Activated CD8-positive, alpha-beta memory T cell treated with anti-CD3 and anti-CD28 coated beads for 24 hours (primary cell): ENCODE measurements around the gene HIPK2.
A peak's percentile ranks its signal among the peaks of the same experiment; 100 is the strongest.

Experiments
- DNase-seq: peaks from one replicate; pipeline ENCODE4 v3.0.0-alpha.2; 2020

The HIPK2 gene

DNA sequence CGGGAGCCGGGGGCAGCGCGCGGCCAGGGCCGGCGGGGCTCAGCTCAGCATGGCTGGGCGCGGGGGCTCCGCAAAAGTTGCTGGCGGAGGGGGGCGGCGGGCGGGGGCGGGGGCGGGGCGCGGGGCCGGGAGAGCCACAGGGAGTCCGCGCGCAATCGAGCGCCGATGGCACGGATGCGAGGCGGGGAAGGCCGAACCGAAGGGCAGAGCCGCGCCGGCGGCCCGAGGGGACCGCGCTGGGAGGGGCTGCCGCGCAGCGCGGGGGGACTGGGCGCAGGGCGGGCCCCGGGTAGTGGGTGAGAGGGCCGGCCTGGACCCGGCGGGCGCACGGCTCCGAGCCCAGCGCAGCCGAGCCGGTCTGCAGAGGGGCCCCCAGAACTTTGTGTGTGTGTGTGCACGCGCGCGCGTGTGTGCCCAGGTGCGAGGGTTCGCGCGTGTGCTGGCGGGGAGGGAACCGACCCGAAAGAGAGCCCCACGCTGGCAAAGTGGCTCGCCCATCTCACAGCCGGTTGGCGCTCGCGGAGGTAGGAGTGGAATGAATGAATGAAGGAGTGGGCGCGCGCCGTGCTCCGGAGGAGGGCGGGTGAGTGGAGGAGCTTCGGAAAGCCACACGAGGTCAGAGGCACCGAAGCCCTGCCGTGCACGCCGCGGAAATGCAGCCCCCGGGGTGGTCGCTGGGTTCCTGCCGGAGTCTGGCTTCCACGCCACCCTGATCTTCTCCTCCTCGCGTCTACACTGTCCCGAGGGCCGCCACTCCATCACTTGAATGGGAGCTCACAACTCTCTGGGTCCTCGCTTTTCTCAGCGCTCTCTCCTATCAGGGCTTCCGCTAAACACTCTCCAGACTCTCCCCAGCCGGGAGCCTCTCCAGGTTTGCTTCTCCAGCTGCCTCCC, at the start of gene HIPK2:
TSS of gene HIPK2 (minus strand) at position 51 of the 894 bp plus-strand sequence. CDS start 375 bp downstream, outside the sequence.
- DNase-seq = peak; percentile 88

GRCh38 chr7:139827042-139827441, 49.2 kb upstream of the HIPK2 start:
- DNase-seq = peak; percentile 54

GRCh38 chr7:139825666-139826290, 48.0 kb upstream of the HIPK2 start:
- peak; percentile 28 for DNase-seq

- peak; percentile 21 for DNase-seq
Observed at GRCh38 chr7:139823959-139824521, 46.2 kb upstream of the HIPK2 start.

GRCh38 chr7:139822855-139823254, 45.1 kb upstream of the HIPK2 start:
- DNase-seq = peak; percentile 13

GRCh38 chr7:139821349-139822105, 43.7 kb upstream of the HIPK2 start:
- peak; percentile 38 for DNase-seq

DNA sequence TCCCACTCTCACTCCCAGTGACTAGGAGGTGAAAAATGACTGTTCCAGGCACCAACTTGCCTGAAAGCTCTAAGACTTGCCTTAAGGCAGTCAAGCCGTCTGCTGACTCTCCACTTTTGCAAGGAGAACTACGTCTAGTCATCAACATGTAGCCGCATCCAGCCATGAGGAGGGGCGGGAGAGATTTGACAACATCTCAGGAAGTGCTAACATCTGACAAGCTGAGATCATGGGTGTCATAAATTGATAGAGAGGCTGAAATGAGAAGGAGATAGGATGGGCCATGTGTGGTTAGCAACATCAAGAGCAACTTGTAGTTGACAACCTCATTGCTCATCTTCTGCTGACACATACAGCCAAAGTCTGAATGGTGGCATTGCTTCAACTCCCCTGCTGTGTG, 42.3 kb upstream of the HIPK2 start:
- DNase-seq = peak; percentile 48

DNA sequence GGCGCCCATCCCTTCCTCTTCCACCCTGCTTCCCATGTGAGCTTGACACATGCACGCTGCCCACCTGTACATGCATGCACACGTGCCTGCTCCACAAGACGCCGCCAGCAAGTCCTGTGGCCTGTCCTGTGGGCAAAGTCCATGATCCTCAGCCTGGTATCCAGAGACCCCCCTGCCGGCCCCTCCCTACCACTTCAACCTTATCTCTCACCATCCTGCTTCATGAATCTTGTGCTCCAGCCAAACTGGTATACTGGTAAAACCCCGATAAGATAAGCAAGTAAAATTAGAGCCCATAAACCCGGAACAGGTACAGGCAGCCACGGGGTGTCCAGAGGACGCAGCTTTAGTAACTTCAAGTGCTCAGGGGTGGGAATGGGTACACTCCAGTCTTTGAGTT, 39.5 kb upstream of the HIPK2 start:
- DNase-seq = peak; percentile 42

DNA sequence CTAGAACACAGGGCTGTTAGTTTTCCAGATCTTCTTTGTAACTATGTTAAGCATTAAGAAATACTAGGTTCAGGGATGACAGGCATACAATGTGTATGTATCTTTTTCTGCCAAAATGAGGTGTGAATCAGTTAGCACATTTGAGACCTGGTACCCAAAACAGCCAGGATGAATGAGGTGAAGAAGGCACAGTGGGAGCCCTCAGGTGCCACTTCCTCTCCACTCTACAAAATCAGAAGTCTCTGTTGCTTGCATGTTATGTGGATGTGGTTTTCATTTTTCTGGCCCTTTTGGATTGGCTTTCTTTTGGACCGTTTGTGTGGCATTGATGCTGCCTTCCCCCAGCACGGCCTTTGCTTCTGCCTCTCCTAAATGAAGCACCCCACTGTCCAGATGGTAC, 35.9 kb upstream of the HIPK2 start:
- DNase-seq = peak; percentile 28

DNA sequence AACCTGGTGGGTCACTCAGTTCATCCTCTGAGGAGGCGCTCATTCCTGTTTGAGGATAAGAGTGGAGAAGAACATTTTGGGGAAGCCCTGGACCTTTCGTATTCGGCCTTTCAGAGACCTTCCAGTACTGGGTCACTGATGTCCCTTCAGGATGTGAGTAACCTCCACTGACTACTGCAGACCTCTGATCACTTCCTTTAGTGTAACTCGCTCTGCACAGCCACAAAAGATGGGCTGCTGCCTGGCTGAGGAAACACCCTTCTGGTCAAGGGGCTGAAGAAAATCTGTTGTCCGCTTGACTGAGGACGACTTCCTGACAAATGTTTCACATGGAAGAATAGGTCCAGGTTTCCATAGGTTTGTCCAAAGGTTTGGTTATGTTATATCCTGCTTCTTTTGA, 35.4 kb upstream of the HIPK2 start:
- peak; percentile 26 for DNase-seq

DNA sequence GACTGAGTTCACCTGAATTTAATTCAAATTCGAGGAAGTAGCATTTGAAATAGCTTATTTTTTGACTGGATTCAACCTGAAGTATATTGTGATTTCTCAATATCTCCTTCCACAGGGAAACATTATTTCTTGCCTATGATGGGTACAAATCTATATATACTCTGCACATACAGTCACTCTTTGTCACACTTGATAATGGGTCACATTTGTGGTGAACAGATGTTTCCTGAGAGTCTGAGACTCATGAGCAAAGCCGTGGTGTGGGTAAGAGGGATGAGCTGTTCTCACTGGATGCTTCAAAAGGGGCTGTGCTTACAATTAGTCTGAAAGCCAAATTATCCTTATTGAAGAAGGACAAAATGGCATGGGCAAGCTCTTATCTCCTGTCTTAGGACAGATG, 33.3 kb upstream of the HIPK2 start:
- peak; percentile 4 for DNase-seq

- no peak for DNase-seq
Observed at GRCh38 chr7:139808846-139809442, 31.1 kb upstream of the HIPK2 start.

- peak; percentile 24 for DNase-seq
Observed at GRCh38 chr7:139808427-139808826, 30.6 kb upstream of the HIPK2 start.

GRCh38 chr7:139807009-139807408, 29.2 kb upstream of the HIPK2 start:
- DNase-seq = no peak

- no peak for DNase-seq
Observed at GRCh38 chr7:139804571-139804970, 26.8 kb upstream of the HIPK2 start.

GRCh38 chr7:139799586-139799985, 21.8 kb upstream of the HIPK2 start:
- no peak for DNase-seq

GRCh38 chr7:139798892-139799291, 21.1 kb upstream of the HIPK2 start:
- DNase-seq = no peak

GRCh38 chr7:139798221-139798620, 20.4 kb upstream of the HIPK2 start:
- peak; percentile 5 for DNase-seq

GRCh38 chr7:139797607-139798006, 19.8 kb upstream of the HIPK2 start:
- peak; percentile 4 for DNase-seq

DNA sequence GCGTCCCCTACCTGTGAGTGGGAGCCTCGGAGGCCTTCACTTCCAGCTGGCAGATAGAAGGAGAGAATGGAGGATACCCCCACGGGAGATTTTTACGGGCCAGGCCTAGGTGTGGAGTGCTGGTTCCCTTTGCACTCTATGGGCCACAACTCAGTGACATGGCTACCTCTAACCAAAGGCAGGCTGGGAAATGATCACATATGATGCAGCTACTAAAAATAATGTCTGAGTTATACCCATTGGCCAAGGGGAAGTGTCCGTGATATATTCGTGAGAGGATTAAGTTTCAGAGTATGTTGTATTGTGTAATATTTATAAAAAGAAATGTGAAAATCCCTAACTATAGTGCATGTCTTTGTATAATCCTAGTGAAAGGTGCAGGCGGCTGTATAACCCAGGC, 13.5 kb upstream of the HIPK2 start:
- DNase-seq = peak; percentile 24

DNA sequence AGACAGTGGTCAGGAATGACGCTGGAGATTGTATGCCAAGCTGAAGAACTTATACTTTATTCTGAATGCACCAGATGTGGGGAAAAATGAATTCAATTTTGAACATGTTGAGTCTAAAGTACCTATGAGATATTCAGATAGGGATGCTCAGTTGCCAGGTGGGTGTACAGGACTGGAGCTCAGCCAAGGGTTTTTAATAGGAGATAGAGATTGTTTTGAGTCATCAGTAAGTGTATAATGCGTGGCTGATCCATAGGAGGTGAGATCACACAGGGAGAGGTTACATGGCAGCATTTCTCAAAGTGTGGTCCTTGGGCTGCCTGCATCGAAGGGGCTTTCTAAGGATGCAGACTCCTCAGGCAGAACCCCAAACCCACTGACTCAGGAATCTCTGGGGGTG, 6.8 kb upstream of the HIPK2 start:
- DNase-seq = no peak

DNA sequence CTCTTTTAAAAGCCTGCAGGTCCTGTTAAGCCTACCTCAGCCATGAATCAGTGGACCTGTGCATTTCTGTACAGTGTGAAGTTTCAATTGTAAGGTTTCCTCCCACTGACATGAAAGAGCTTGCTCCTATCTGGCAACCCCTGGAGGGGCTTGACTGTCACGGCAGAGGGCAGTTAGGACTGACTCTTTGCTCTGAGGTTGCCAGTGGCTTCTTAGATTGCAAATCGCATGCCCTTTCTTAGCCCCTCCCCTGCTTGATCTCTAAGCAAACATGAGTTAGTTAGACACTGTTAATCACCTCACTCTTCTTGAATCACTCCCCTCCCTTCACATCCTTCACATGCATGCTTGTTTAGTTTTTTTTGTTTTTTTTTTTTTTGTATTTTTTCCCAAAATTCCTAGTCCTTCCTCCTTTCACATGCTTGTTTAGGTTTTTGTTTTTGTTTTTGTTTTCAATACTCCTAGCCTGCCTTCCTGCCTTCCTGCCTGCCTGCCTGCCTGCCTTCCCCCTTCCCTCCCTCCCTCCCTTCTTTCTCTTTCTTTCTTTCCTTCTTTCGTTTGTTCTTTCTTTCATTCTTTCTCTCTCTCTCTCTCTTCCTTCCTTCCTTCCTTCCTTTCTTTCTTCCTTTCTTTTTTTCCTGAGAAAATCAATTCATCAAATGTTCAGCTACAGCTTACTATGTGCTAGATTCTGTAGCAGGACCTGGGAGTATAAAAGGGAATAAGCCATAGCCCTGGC, 6.0 kb upstream of the HIPK2 start:
- DNase-seq = no peak
